Stimulated activated CD8-positive, alpha-beta memory T cell treated with anti-CD3 and anti-CD28 coated beads, Interleukin-4, amount 100 ng/mL, for 24 hours (primary cell): ENCODE data around the gene MEX3C.

Experiments used
- DNase-seq: peaks from one replicate; pipeline ENCODE4 v3.0.0-alpha.2; 2020; ENCODE audit warnings: low read depth

MEX3C gene

GRCh38 chr18:51191128-51191717 lies 6.3 kb downstream of the MEX3C start:
- no peak for DNase-seq

- DNase-seq: no peak
These were observed 7.5 kb downstream of the MEX3C start for GRCh38 chr18:51190000-51190399.

GRCh38 chr18:51188024-51188701 lies 9.3 kb downstream of the MEX3C start:
- DNase-seq: no peak

- DNase-seq: no peak
These were observed 12.4 kb downstream of the MEX3C start for GRCh38 chr18:51185075-51185474.

- DNase-seq: no peak
These were observed 13.4 kb downstream of the MEX3C start for GRCh38 chr18:51184091-51184457.

GRCh38 chr18:51183372-51184090 lies 13.9 kb downstream of the MEX3C start:
- DNase-seq: no peak

- DNase-seq: no peak
These were observed 14.7 kb downstream of the MEX3C start for GRCh38 chr18:51182824-51183223.

- no peak for DNase-seq
These were observed 25.7 kb downstream of the MEX3C start for GRCh38 chr18:51171625-51172259.

- DNase-seq: no peak
These were observed 26.3 kb downstream of the MEX3C start for GRCh38 chr18:51171223-51171622.

GRCh38 chr18:51170664-51171063 lies 26.8 kb downstream of the MEX3C start:
- DNase-seq: no peak

- no peak for DNase-seq
These were observed 27.8 kb downstream of the MEX3C start for GRCh38 chr18:51169731-51170130.

GRCh38 chr18:51168960-51169662 lies 28.4 kb downstream of the MEX3C start:
- no peak for DNase-seq

- no peak for DNase-seq
These were observed 29.3 kb downstream of the MEX3C start for GRCh38 chr18:51168026-51168742.

GRCh38 chr18:51165296-51165695 lies 32.2 kb downstream of the MEX3C start:
- no peak for DNase-seq

GRCh38 chr18:51164761-51165281 lies 32.7 kb downstream of the MEX3C start:
- DNase-seq: no peak

- DNase-seq: no peak
These were observed 33.1 kb downstream of the MEX3C start for GRCh38 chr18:51164342-51164741.

GRCh38 chr18:51163543-51163942 lies 33.9 kb downstream of the MEX3C start:
- no peak for DNase-seq

- no peak for DNase-seq
These were observed 34.9 kb downstream of the MEX3C start for GRCh38 chr18:51162617-51163016.

GRCh38 chr18:51160646-51161045 lies 36.8 kb downstream of the MEX3C start:
- no peak for DNase-seq

- DNase-seq: no peak
These were observed 40.3 kb downstream of the MEX3C start for GRCh38 chr18:51157215-51157614.

- DNase-seq: no peak
These were observed 42.9 kb downstream of the MEX3C start for GRCh38 chr18:51154431-51155063.
